Fibroblast of skin of abdomen (primary cell): Measurements from ENCODE around the gene UTP4.
"Not testable (repeated sequence)": the region's sequence is repeated elsewhere in the genome, so short reads cannot be mapped to it uniquely, and the experiment has no call there.

Experiments used
- DNase-seq: peaks from one replicate; pipeline ENCODE4 v3.0.0-alpha.2; 2013

UTP4 gene

GRCh38 chr16:69131167-69131838 is 1.1 kb upstream of the UTP4 start:
- peak; percentile 34 for DNase-seq

- DNase-seq, result peak; percentile 89
Measured at GRCh38 chr16:69131839-69132423, 518 bp upstream of the UTP4 start.

- no peak for DNase-seq
Measured at GRCh38 chr16:69133373-69133954, 1.0 kb downstream of the UTP4 start.

GRCh38 chr16:69138608-69139007 is 6.2 kb downstream of the UTP4 start:
- DNase-seq, result no peak

- DNase-seq, result not testable (repeated sequence)
Measured at GRCh38 chr16:69139464-69139863, 7.0 kb downstream of the UTP4 start.

- no peak for DNase-seq
Measured at GRCh38 chr16:69141014-69141413, 8.6 kb downstream of the UTP4 start.

- DNase-seq, result no peak
Measured at GRCh38 chr16:69141936-69142335, 9.5 kb downstream of the UTP4 start.

- DNase-seq, result no peak
Measured at GRCh38 chr16:69143116-69143515, 10.7 kb downstream of the UTP4 start.

GRCh38 chr16:69145658-69146057 is 13.2 kb downstream of the UTP4 start:
- DNase-seq, result no peak

GRCh38 chr16:69149621-69150020 is 17.2 kb downstream of the UTP4 start:
- not testable (repeated sequence) for DNase-seq

GRCh38 chr16:69150146-69150865 is 17.9 kb downstream of the UTP4 start:
- peak; percentile 72 for DNase-seq

- no peak for DNase-seq
Measured at GRCh38 chr16:69157196-69157595, 24.7 kb downstream of the UTP4 start.

- no peak for DNase-seq
Measured at GRCh38 chr16:69160192-69160591, 27.7 kb downstream of the UTP4 start.

GRCh38 chr16:69165584-69165983 is 33.1 kb downstream of the UTP4 start:
- no peak for DNase-seq

- peak; percentile 42 for DNase-seq
Measured at GRCh38 chr16:69166221-69166833, 33.9 kb downstream of the UTP4 start.

GRCh38 chr16:69166946-69167930 is 34.8 kb downstream of the UTP4 start:
- DNase-seq, result no peak

- DNase-seq, result no peak
Measured at GRCh38 chr16:69169051-69169450, 36.6 kb downstream of the UTP4 start.

GRCh38 chr16:69169607-69170352 is 37.3 kb downstream of the UTP4 start:
- no peak for DNase-seq

GRCh38 chr16:69171325-69172084 is 39.1 kb downstream of the UTP4 start:
- DNase-seq, result peak; percentile 89
